ENCODE results near the gene TBC1D8B.
A peak's percentile ranks its signal among the peaks of the same experiment; 100 is the strongest.
"Not testable (repeated sequence)": the region's sequence is repeated elsewhere in the genome, so short reads cannot be mapped to it uniquely, and the experiment has no call there.

TBC1D8B gene

DNA sequence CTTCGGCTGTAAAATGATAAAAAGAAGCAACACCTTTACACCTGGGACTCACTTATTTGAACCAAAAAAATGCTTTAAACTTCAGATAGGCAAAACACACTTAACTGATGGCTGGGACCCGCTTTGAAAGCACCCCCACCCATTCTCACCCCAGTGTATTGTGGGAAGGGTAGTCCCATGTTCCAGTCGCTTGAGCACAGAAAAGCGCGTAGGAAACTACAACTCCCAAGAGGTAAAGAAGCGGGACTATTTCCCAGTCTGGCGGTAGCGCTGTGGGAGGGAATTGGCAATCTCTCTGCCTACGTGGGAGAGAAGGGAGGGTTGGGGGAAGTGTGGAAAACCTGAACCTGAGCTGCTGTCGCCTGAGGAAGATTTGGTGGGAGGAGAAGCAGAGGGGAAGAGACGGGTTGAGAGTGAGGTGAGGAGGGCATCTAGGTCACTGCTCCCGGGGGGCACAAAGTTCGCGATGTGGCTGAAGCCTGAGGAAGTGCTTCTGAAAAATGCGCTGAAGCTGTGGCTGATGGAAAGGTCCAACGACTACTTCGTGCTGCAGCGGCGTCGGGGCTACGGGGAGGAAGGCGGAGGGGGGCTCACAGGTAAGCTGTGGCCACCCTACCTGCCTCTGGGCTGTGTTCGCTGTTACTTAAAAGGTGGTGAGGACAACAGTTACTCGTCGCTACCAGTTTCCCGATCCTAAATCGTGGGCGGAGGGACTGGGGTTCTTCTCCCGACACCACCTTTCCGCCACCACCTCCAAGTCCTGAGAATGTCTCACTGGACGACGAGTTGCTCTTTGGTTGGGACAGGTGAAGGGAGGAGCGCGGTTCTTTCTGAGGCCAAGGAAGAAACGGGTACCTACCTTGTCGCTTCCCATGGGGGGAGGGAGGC, at the start of gene TBC1D8B:
Gene TBC1D8B (plus strand): TSS at position 286 of the 888 bp plus-strand sequence. CDS start 181 bp downstream, at position 467.
- DNase-seq (ENCODE audit: low spot score): peak; percentile 91

DNA sequence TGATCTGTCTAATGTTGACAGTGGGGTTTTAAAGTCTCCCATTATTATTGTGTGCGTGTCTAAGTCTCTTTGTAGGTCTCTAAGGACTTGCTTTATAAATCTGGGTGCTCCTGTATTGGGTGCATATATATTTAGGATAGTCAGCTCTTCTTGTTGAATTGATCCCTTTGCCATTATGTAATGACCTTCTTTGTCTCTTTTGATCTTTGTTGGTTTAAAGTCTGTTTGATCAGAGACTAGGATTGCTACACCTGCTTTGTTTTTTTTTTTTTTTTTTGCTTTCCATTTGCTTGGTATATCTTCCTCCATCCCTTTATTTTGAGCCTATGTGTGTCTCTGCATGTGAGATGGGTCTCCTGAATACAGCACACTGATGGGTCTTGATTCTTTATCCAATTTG, 33.2 kb upstream of the TBC1D8B start:
- not testable (repeated sequence) for DNase-seq (ENCODE audit: low spot score)

DNA sequence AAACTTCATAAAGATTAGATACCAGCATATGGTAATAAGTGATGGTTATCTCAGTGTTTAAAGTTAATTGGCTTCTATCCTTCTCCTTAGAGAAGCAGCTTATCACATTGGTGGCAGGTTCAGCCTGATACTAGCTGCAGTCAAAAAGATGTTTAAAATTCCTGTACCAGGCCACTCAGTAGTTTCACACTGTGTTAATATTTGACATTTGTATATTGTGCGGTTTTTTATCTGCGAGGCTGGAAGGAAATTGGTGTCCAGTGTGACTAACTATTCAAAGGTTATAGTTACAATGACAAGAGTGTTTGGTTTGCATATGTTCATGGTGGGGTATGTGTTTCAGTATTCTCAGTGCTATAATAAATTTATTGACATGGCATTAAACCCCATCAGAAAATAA, 27.5 kb upstream of the TBC1D8B start:
- peak; percentile 13 for DNase-seq (ENCODE audit: low spot score)

DNA sequence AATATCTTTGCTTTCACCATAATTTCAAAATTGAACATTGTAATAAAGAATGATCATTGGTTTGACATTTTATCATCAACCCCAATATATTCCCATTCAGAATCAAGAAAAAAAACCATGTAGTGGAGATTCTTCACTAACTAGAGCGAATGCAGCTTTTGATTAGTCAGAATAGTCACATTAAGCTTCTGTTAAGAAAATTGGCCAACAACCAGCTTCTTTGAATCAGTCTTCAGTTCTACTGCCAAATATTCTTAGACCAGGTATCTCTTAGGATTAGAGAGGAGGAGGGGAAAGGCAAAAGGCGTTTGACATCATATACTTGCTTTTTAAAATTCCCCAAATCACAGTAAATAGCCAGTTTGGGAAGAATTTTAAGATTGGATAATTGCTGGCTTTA, 22.2 kb upstream of the TBC1D8B start:
- peak; percentile 49 for DNase-seq (ENCODE audit: low spot score)

DNA sequence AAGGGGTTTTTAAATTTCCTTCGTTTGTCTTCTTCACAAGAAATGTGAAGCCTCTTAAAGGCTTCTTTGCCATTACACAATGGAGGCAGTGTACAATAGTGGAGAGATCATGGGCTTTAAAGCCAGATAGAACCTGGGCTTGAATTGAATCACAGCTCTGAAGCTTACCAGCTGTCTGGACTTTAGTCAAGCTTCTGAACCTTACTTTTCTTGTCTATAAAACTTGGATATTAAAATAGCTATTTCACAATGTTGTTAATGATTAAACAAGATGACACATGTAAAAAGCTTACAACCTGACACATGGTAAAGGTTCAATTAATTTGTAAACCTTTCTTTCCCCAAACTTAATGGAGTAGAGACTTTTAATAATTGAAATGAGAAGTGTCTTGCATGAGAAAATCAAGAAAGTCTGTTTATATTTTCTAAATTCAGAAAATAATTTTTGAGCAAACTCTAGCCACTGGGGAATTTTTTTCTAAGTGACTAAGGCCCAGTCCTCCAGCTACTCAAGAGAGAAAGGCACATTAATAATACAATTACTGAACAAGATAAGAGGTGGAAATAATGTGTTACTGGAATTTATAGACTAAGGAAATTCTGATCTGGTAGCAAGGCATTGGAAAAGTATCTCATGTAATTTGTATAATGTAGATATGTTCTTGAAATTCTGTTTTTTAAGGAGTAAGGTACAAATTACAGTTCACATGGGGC, 21.7 kb upstream of the TBC1D8B start:
- peak; percentile 81 for DNase-seq (ENCODE audit: low spot score)

DNA sequence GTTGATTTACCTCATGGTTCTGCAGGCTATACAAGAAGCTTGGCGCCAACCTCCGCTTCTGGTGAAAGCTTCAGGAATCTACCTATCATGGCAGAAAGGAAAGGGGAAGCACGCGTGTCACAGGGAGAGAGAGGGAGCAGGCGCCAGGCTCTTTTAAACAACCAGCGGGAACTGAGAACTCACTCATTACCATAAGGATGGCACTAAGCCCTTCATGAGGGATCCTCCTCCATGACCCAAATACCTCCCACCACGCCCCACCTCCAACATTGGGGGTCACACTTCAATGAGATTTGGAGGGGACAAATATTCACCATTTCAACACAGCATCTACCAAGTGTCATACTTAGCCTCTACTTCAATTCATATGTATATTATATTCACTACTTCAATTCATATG, 18.8 kb upstream of the TBC1D8B start:
- DNase-seq (ENCODE audit: low spot score): no peak

DNA sequence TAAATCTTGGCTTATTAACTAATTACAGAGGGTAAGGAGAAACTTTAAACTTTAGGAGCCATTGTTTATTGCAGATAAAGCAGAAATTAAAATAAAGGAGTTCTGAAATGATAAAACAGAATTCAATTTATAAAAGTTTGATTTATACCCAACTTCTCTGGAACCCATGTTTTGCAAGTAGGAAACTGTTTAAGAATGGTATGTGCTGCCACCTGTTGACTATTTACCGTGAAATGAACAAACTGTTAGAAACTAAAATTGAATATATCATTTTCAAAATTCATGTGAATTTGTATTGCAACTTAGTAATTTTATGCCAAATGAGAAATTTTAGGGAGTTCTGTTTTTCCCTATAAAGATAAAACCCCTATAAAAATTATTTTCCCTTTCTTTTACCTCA, 11.0 kb upstream of the TBC1D8B start:
- DNase-seq (ENCODE audit: low spot score): peak; percentile 24

DNA sequence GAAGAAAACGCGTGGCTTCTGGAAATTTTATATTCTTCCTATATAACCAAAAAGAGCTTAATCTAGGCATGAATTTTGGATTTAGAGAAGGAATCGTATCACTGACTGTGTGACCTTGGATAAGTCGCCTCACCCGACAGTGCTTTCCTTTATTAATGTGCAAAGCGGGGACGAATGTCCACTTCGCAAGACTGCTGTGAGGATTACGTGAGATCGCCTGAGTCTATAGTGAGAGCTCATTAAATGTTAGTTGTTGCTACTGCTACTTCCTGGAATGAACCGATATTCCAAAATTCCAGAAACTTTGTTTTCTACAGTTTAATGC, 448 bp upstream of the TBC1D8B start:
- no peak for DNase-seq (ENCODE audit: low spot score)

DNA sequence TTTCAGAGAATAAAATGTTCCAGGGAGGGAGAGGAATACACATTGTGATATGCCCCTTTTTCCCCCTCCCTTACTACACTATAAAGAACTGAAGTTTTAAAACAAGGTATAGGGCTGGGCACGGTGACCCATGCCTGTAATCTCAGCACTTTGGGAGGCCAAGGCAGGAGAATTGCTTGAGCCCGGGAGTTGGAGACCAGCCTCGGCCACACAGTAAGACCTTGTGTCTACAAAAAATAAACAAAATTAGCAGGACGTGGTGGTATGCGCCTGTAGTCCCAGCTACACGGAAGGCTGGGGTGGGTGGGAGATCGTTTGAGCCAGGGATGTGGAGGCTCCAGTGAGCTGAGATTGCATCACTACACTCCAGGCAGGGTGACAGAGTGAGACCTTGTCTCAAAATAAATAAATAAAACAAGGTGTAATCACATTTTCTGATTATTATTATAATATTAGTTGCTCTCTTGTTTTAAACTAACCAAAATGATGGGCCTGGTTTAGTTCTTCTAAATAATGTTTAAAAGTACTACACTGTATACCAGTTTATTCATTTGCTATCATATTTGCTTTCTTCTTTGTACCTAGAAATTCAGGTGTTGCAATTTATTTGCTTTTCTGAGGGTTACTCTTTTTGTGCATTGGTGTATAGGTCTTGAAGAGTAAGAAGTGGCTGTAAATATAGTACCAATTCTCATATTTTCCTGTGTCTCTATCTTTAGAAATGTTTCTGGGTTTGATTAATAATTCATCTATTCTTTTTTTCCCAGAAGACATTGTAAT, 8.8 kb downstream of the TBC1D8B start:
- no peak for DNase-seq (ENCODE audit: low spot score)

DNA sequence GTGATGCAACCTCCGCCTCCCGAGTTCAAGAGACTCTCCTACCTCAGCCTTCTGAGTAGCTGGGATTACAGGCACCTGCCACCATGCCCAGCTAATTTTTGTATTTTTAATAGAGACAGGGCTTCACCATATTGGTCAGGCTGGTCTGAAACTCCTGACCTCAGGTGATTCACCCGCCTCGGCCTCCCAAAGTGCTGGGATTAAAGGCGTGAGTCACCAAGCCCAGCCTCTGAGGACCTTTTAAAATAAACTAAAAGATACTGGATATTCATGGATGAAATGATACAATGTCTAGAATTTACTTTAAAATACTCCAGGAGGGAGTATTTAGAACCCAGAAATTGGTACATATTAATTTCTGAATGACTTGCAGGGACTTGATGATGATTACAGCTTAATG, 10.5 kb downstream of the TBC1D8B start:
- DNase-seq (ENCODE audit: low spot score): peak; percentile 33

DNA sequence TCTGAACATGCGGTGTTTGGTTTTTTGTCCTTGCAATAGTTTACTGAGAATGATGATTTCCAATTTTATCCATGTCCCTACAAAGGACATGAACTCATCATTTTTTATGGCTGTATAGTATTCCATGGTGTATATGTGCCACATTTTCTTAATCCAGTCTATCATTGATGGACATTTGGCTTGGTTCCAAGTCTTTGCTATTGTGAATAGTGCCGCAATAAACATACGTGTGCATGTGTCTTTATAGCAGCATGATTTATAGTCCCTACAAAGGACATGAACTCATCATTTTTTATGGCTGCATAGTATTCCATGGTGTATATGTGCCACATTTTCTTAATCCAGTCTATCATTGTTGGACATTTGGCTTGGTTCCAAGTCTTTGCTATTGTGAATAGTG, 11.6 kb downstream of the TBC1D8B start:
- DNase-seq (ENCODE audit: low spot score): not testable (repeated sequence)

DNA sequence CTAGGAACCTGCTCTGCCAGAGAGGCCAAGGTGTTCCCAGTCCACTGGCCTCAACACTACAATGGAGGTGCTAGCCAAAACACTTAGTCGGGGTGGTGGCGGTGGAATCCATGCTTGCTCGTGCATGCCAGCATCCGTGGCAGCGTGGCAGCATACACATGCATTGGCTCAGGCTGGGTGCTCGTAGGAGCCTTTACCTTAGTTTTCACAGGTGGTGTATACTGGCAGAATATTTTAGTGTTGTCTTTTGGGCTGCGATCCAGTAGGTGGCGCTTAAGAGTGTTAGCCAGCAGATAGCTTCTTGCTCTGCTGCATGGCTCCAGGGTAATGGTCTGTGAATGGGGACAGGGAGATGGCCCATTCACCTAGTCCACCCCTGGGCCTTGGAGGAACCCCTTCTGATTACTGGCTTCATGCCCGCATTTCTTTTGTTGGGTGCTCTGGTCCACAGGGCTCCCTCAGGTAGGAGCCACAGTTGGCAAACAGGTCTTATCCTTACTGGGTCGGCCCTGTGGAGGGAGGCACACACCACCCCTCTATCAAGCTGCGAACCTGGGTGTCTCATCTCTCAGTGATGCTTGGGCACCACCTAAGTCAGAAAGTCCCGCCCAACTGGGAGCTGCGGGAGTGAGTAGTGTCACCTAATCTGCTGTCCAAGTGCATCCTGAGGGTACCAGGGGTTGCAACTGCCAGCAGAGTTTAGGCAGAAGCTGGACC, 60.7 kb downstream of the TBC1D8B start:
- DNase-seq (ENCODE audit: low spot score): peak; percentile 40

DNA sequence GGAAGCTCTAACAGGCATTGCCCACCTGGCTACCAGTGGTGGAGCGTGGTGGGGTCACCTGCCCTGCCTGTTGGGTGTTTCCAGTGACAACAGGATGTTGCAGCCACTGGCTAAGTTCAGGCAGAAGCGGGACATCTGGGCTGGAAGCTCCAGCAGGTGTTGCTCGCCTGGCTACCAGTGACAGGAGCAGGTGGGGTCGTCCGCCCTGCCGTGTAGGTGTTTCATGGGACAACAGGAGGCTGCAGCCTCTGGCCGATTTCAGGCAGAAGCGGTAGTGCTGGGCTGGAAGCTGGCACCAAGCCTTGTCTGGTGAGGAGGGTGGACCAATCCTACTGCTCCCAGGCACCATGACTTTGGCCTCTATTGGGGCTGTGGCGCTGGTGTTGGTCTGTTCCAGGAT, 61.2 kb downstream of the TBC1D8B start:
- DNase-seq (ENCODE audit: low spot score): no peak

DNA sequence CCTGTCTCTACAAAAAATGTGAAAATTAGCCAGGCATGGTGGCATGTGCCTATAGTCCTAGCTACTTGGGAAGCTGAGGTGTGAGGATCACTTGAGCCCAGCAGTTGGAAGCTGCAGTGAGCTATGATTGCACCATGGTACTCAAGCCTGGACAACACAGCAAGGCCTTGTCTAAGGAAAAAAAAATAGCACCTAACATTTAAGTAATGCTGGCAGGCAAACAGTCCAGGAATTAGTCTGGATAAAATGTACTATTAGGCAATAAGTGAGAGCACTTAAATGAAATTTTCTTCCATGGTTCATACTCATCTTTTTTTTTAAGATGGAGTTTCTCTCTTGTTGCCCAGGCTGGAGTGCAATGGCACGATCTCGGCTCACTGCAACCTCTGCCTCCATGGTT, 70.3 kb downstream of the TBC1D8B start:
- DNase-seq (ENCODE audit: low spot score): not testable (repeated sequence)

DNA sequence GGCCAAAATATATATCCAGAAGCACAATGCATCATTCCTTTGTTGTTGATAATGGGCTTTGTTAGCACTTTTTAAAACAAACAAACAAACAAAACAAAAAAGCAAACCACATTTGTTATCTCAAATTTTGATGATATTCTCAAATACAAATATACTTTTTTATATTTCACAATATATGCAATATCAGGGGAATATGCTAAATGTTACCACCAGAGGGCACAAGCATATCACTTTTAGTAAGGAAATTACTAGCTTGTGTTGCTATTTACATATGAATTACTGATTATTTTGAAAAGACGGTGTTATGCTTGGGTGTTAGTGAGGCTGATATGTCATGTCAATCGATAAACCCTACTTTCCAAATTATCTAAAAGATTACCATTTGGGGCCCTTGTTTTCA, 71.6 kb downstream of the TBC1D8B start:
- DNase-seq (ENCODE audit: low spot score): peak; percentile 42

DNA sequence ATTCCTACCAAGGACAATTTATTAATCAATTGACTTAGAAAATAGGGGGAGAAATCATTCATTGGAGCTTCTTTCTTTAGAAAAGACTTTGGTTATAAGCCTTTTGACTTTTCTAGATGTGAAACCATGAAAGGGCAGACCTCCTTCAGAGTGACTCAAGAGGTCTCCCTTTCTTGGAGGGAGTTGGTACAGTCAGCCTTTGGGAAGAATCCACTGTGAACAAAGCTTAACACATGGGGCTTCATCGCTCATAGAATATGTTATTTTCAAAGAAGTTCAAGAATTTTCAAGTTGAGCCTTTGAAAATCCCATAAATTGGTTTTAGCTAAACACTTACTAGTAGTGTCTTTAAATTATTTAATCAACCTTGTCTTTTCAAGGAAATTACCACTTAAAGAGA, 72.7 kb downstream of the TBC1D8B start:
- no peak for DNase-seq (ENCODE audit: low spot score)

DNA sequence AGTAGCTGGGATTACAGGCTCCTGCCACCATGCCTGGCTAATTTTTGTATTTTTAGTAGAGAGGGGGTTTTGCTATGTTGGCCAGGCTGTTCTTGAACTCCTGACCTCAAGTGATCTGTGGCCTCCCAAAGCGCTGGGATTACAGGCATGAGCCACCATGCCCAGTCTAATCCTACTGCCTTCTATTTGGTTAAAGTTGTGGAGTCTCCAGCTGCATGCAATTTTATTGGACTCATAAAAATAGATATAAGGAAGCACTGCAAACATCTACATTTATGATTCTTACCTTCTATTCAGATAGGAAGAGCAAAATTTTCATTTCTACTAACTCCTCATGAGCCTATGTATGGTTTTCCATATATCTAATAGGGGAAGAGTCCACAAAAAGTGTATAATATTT, 87.0 kb downstream of the TBC1D8B start:
- no peak for DNase-seq (ENCODE audit: low spot score)

DNA sequence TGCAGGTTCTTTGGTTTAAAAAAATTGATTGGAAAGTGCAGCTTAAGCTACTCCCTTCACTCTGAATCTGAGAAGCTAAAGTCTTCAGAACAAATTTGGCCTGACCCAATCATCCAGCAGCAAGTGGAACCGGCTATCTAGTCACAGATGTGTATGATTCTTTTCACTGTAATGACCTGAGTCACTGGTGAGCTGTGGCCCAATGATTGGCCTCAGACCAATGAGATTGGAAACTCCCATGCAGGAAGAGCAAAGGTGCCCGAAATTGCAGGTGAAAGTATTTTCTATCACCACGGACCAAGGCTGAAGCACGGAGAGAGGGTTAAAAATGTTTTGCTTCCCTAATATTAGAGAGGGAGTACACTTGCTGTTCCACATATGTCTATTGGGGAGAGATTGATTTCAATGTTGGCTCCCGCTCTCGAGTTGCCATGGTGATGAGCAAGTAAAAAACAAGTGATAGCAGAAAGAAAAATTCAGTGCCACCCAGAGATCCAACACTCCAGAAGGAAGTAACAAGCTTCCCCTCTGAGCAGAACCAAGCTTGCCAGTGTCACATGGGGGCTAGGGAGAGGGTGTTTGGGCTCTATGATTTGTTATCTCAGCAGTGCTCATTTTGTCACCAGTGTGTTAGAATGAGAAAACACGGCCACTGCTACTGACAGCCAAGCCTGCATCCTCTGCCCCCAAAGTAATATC, 89.4 kb downstream of the TBC1D8B start:
- DNase-seq (ENCODE audit: low spot score): peak; percentile 41

DNA sequence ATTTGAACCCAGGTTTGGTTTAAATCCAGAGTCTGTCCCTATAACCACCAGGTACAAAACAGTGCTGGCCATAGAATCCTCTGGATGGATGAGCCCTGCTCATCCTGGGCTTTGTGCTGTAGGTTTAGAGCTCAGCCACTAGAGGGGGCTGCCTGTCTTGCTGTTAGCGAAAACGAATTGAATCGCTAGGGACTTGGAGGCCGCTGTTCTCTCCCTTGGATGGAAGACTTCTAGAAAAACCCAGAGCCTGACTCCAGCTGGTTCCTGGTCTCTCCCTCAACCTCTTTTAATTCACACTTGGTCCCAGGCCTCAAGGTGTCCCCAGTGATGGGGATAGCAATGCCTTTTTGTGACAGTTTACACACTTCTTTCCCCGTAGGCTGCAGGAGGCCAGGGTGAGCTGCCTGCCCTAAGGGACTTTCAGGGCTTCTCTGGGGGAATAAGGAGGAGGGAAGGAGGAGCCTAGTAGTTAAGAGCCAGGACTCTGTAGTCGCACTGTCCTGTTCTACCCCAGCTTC, 92.0 kb downstream of the TBC1D8B start:
- peak; percentile 83 for DNase-seq (ENCODE audit: low spot score)

DNA sequence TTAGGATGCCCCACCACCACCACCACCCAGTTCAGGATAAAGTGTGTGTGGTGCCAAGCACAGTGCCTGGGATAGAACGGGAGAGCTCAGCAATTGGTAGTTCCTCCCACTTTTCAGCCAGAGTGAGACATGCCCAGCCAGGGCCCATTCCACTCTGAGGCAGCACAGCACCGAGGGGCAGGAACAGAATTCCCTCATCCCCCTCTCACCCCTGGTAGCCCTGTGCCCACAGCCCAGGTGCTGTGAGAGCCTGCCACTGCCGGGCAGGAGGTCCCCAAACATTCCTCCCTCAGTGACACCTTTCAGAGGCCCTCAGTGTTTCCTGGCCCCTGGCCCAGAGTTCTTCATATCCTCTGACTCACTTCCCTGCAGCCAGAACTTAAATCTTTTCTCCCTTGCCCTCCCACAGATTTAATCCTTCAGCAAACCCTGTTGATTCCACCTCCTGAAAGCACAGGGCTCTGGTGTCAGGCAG, 92.5 kb downstream of the TBC1D8B start:
- DNase-seq (ENCODE audit: low spot score): peak; percentile 83

DNA sequence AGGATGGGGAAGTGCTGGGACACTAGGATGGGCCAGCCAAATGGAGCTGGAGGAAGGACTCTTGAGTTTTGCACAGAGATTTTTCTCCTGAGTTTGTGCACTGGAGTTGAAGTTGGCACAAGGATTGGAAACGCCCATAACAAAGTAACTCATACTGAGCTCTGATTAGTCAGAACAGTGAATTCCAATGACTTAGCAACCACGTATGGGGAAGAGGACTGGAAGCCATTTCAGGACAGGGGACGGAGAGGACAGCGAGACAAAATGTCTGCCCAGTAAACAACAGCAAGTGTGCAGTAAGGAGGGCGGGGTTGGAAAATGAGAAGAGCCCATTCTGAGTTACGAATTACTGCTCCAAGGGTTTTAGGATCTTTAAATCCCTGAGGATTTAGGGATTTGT, 94.8 kb downstream of the TBC1D8B start:
- peak; percentile 53 for DNase-seq (ENCODE audit: low spot score)

All from kidney tubule cell (primary cell).